ENCODE measurements around the gene HMMR.
"Not testable (repeated sequence)": the region's sequence is repeated elsewhere in the genome, so short reads cannot be mapped to it uniquely, and the experiment has no call there.

HMMR gene, protein sequence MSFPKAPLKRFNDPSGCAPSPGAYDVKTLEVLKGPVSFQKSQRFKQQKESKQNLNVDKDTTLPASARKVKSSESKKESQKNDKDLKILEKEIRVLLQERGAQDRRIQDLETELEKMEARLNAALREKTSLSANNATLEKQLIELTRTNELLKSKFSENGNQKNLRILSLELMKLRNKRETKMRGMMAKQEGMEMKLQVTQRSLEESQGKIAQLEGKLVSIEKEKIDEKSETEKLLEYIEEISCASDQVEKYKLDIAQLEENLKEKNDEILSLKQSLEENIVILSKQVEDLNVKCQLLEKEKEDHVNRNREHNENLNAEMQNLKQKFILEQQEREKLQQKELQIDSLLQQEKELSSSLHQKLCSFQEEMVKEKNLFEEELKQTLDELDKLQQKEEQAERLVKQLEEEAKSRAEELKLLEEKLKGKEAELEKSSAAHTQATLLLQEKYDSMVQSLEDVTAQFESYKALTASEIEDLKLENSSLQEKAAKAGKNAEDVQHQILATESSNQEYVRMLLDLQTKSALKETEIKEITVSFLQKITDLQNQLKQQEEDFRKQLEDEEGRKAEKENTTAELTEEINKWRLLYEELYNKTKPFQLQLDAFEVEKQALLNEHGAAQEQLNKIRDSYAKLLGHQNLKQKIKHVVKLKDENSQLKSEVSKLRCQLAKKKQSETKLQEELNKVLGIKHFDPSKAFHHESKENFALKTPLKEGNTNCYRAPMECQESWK

DNA sequence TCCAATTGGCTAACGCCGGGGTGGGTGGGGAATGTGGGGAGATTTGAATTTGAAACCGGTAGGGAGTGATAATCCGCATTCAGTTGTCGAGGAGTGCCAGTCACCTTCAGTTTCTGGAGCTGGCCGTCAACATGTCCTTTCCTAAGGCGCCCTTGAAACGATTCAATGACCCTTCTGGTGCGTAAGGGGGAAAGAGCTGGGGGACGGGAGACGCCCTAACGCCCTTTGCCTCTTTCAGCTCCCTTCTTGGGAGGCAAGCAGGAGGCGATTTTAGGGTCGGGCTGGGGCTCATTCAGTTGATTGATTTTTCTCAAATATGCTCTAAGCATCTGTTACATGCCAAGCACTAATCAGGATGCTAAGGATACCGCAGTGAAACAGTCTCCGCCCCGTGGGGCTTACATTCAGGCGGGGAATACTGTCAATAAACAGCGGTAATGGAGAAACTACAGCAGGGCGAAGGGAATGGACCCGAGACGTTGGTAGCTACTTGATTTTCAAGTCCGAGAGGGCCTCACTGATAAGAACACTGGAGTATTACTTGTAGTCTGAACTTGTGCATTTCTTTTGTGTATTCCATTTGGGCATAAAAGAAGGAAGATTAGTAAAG lies at the start of gene HMMR:
Gene HMMR, plus strand, starts transcription at position 71 of the 610 bp plus-strand sequence. Its CDS starts 61 bp downstream, at position 132.
- TF ChIP-seq CTCF (conservative IDR thresholded peaks at IDR 0.05; ENCODE audit: low read depth, low read length), result no peak
- no peak for DNase-seq (ENCODE audit: low read depth)
- peak within 1 kb of the TSS; percentile 72 for H3K4me3 ChIP-seq (ENCODE audit: low read length)

- not testable (repeated sequence) for H3K4me3 ChIP-seq (ENCODE audit: low read length); DNase-seq (ENCODE audit: low read depth)
Observed at GRCh38 chr5:163415673-163416072, 44.8 kb upstream of the HMMR start.

GRCh38 chr5:163424836-163425235 lies 35.6 kb upstream of the HMMR start:
- no peak for TF ChIP-seq CTCF (conservative IDR thresholded peaks at IDR 0.05; ENCODE audit: low read depth, low read length)
- no peak for DNase-seq (ENCODE audit: low read depth)
- no peak overlapping the region for H3K4me3 ChIP-seq (ENCODE audit: low read length)

DNA sequence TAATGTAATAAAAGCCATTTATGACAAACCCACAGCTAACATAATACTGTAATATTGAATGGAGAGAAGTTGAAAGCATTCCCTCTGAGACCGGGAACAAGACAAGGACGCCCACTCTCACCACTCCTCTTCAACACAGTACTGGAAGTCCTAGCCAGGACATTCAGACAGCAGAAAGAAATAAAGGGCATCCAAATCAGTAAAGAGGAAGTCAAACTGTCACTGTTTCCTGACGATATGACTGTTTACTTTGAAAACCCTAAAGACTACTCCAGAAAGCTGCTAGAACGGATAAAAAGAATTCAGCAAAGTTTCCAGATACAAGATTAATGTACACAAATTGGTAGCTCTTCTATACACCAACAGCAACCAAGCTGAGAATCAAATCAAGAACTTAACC lies 34.3 kb upstream of the HMMR start:
- H3K4me3 ChIP-seq (ENCODE audit: low read length); DNase-seq (ENCODE audit: low read depth): not testable (repeated sequence)

- no peak for TF ChIP-seq CTCF (conservative IDR thresholded peaks at IDR 0.05; ENCODE audit: low read depth, low read length)
- no peak overlapping the region for H3K4me3 ChIP-seq (ENCODE audit: low read length)
- no peak for DNase-seq (ENCODE audit: low read depth)
Observed at GRCh38 chr5:163432544-163432943, 27.9 kb upstream of the HMMR start.

DNA sequence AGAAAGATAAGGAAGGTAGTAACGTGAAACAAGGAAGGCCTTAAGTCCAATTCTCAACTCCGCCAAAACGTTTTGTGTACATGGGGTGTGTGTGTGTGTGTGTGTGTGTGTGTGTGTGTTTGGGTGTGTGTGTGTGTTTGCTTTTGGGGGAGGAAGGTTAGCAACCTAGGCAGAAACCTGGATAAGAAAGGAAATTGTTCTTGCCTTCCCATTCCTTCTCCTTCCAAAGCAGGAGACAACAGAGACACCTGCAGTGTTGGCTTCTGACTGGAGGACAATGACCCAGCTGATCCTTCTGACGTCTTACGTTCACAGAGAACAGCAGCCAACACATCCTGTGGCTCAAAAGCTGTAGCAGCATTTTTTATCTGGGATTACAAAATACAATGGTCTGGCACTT lies 27.2 kb upstream of the HMMR start:
- no peak overlapping the region for H3K4me3 ChIP-seq (ENCODE audit: low read length)
- DNase-seq (ENCODE audit: low read depth), result no peak
- TF ChIP-seq CTCF (conservative IDR thresholded peaks at IDR 0.05; ENCODE audit: low read depth, low read length), result no peak

DNA sequence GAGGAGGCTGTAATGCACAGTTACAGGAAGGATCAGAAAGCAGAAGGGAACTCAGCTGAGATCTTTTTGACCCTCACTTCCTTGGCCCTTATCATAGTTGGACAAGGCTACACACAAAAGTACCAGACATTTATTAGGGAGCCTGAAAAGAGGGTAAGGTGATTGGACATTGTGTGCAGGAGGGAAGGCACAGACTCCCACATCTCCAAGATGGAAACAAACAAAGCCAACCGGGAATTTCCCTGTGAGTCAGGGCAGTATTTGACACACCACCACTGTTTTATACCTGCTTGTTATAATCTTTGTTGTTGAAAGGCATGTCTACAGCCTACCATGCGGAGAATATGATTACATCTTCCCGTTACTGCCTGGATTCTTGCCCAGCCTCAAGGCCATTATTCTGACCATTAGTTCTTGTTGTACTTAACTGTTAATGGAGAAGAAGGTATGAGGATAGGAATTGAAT lies 26.0 kb upstream of the HMMR start:
- DNase-seq (ENCODE audit: low read depth), result no peak
- H3K4me3 ChIP-seq (ENCODE audit: low read length), result no peak overlapping the region
- no peak for TF ChIP-seq CTCF (conservative IDR thresholded peaks at IDR 0.05; ENCODE audit: low read depth, low read length)

All from retinal pigment epithelial cell (primary cell).